Ascending aorta (tissue), 2 donors: ENCODE results near the gene ARHGAP42. TPM values are rescaled to one million over a fixed set of nuclear protein-coding genes. Genes with fewer than 3 reads are reported as not detected.

Experiments used
- DNase-seq, 2 donors: peaks; one replicate each; pipeline ENCODE4 v3.0.0-alpha.2; 2019; ENCODE audit warnings: low spot score in 2 of 2
- H3K27ac ChIP-seq, 2 donors: fragments of 200-600 bp; sonication (generic); one replicate each; pipeline ENCODE4 v1.5.1; 2016 to 2017; ENCODE audit warnings: mild to moderate bottlenecking in 1 of 2
- H3K27me3 ChIP-seq: fragments of 200-600 bp; sonication (generic); one replicate; pipeline ENCODE4 v1.5.1; 2017
- H3K36me3 ChIP-seq, 2 donors: fragments of 200-600 bp; sonication (generic); one replicate each; pipeline ENCODE4 v1.5.1; 2016
- H3K4me1 ChIP-seq, 2 donors: fragments of 200-600 bp; sonication (generic); one replicate each; pipeline ENCODE4 v1.5.1; 2016 to 2017; ENCODE audit warnings: mild to moderate bottlenecking in 1 of 2
- H3K4me3 ChIP-seq, 2 donors: fragments of 200-600 bp; sonication (generic); one replicate each; pipeline ENCODE4 v1.5.1; 2016 to 2017; ENCODE audit warnings: mild to moderate bottlenecking in 1 of 2
- H3K9me3 ChIP-seq, 2 donors: fragments of 200-600 bp; sonication (generic); one replicate each; pipeline ENCODE4 v1.5.1; 2016
- CTCF ChIP-seq, 3 experiments: fragments of 200-600 bp in 2 of 3; fragments of 450-650 bp in 1 of 3; sonication (generic) in 2 of 3; IDR thresholded peaks; one replicate each; pipeline ENCODE4 v1.5.1; 2016 to 2019; ENCODE audit warnings: antibody characterized with exemption in 3 of 3, mild to moderate bottlenecking in 1 of 3, moderate library complexity in 1 of 3
- intact Hi-C: fragments of 100-400 bp; cut with DNase I; formaldehyde crosslinking; loops from one replicate; pipeline ENCODE4 v1.15.1; 2023
- total RNA-seq: library from RNA; depleted of rRNA; stranded (reverse); fragments of >200 nt; gene quantifications from one replicate; pipeline ENCODE4 v1.1.0, GENCODE V29; 2016

ARHGAP42 gene
- total RNA-seq, 1 donor from 2014 or later, result 4.7 TPM

- DNase-seq, result no peak
- Histone ChIP-seq H3K4me3 (no peak overlapping the region), H3K9me3 (no peaks in the 10 kb centered on the region), H3K36me3 (no peaks in the 10 kb centered on the region), H3K27ac (no peak overlapping the region), H3K27me3 (no peaks in the 10 kb centered on the region), H3K4me1 (no peaks in the 10 kb centered on the region)
- intact Hi-C loops, result no loop called here
- no peak for TF ChIP-seq CTCF (IDR thresholded peaks at IDR 0.05)
Measured at GRCh38 chr11:100791860-100792259, 104.8 kb downstream of the ARHGAP42 start.

GRCh38 chr11:100793525-100793924 lies 106.4 kb downstream of the ARHGAP42 start:
- Histone ChIP-seq H3K4me1 (no peaks in the 10 kb centered on the region), H3K36me3 (no peaks in the 10 kb centered on the region), H3K27ac (no peak overlapping the region), H3K4me3 (no peak overlapping the region), H3K9me3 (no peaks in the 10 kb centered on the region), H3K27me3 (no peaks in the 10 kb centered on the region)
- DNase-seq, result no peak
- no peak for TF ChIP-seq CTCF (IDR thresholded peaks at IDR 0.05)
- intact Hi-C loops, result no loop called here

DNA sequence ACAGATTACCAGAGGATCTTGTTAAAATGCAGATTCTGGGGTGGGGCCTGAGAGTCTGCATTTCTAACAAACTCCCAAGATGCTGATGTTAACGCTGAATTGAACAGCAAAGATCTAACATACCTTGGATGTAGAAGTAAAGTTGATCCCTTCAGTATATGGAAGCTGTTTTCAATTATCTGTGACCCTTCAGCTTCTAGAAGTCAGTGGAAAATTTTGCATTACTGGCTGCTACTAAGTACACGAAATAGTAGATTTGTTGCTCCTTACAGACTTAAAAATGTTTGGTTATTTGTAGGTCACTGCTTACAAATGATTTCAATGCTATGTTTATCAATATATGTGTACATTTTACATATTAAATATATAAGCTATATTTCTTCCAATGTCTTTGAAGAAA lies 107.4 kb downstream of the ARHGAP42 start:
- Histone ChIP-seq H3K27ac (no peak overlapping the region), H3K4me1 (no peaks in the 10 kb centered on the region), H3K36me3 (no peaks in the 10 kb centered on the region), H3K9me3 (no peaks in the 10 kb centered on the region), H3K27me3 (no peaks in the 10 kb centered on the region), H3K4me3 (no peak overlapping the region)
- intact Hi-C loops, result no loop called here
- DNase-seq, result no peak
- no peak for TF ChIP-seq CTCF (IDR thresholded peaks at IDR 0.05)

GRCh38 chr11:100799445-100799844 lies 112.4 kb downstream of the ARHGAP42 start:
- Histone ChIP-seq H3K27me3 (no peaks in the 10 kb centered on the region), H3K9me3 (no peaks in the 10 kb centered on the region), H3K36me3 (no peaks in the 10 kb centered on the region), H3K27ac (no peak overlapping the region), H3K4me3 (no peak overlapping the region), H3K4me1 (no peaks in the 10 kb centered on the region)
- no peak for TF ChIP-seq CTCF (IDR thresholded peaks at IDR 0.05)
- DNase-seq, result no peak
- intact Hi-C loops, result no loop called here

GRCh38 chr11:100800202-100800601 lies 113.1 kb downstream of the ARHGAP42 start:
- intact Hi-C loops, result no loop called here
- H3K27ac ChIP-seq, result no peak overlapping the region

More at GRCh38 chr11:100800202-100800601, 113.1 kb downstream of the ARHGAP42 start:
- no peaks in the 10 kb centered on the region for H3K9me3 ChIP-seq
- TF ChIP-seq CTCF (IDR thresholded peaks at IDR 0.05), result no peak
- DNase-seq, result no peak
- no peaks in the 10 kb centered on the region for H3K27me3 ChIP-seq
- H3K4me1 ChIP-seq, result no peaks in the 10 kb centered on the region
- no peak overlapping the region for H3K4me3 ChIP-seq
- no peaks in the 10 kb centered on the region for H3K36me3 ChIP-seq
